Right lobe of liver (tissue), 6 donors: Measurements from ENCODE around the gene MACROD2. TPM values are rescaled to one million over a fixed set of nuclear protein-coding genes. Genes with fewer than 3 reads are reported as not detected.

ENCODE experiments used
- ATAC-seq, 4 donors: fragments of 200-7000 bp; cut with Tn5 transposase; one replicate each; pipeline ENCODE4 v1.9.1; 2020; ENCODE audit warnings: mild to moderate bottlenecking in 4 of 4, moderate library complexity in 4 of 4
- DNase-seq, 3 donors: peaks; one replicate each; pipeline ENCODE4 v3.0.0-alpha.2; 2020
- H3K27ac ChIP-seq, 3 donors: fragments of 200-600 bp; one replicate each; pipeline ENCODE4 v1.8.0; 2022
- H3K27me3 ChIP-seq, 2 donors: fragments of 200-600 bp; one replicate each; pipeline ENCODE4 v1.8.0; 2022
- H3K36me3 ChIP-seq, 4 donors: fragments of 200-600 bp; sonication (generic) in 1 of 4; one replicate each; pipeline versions ENCODE4 v1.5.1 to v1.8.0; 2017 to 2022; ENCODE audit warnings: control low read depth in 1 of 4
- H3K4me1 ChIP-seq, 4 donors: fragments of 200-600 bp; sonication (generic) in 1 of 4; one replicate each; pipeline versions ENCODE4 v1.5.1 to v1.8.0; 2017 to 2022; ENCODE audit warnings: control low read depth in 1 of 4
- H3K4me3 ChIP-seq, 3 donors: fragments of 200-600 bp; one replicate each; pipeline ENCODE4 v1.8.0; 2022
- H3K9me3 ChIP-seq, 4 donors: fragments of 200-600 bp; sonication (generic) in 1 of 4; one replicate each; pipeline versions ENCODE4 v1.5.1 to v1.8.0; 2017 to 2022; ENCODE audit warnings: control low read depth in 1 of 4
- CTCF ChIP-seq, 4 donors: fragments of 200-600 bp in 3 of 4; fragments of 450-650 bp in 1 of 4; IDR thresholded peaks; one replicate each; pipeline versions ENCODE4 v1.5.1 to v1.8.0; 2016 to 2022; ENCODE audit warnings: antibody characterized with exemption in 4 of 4, mild to moderate bottlenecking in 2 of 4
- POLR2A ChIP-seq: fragments of 450-650 bp; IDR thresholded peaks from one replicate; pipeline ENCODE4 v1.6.1; 2017; ENCODE audit warnings: antibody characterized with exemption, mild to moderate bottlenecking
- WGBS: methylation state at CpG from one replicate; pipeline ENCODE4 v1.1.6; 2018; ENCODE audit warnings: low coverage, low lambda C conversion rate; ENCODE audit not compliant: insufficient coverage; ENCODE audit errors: missing lambda C conversion rate; 5-methylcytosine and 5-hydroxymethylcytosine counted together
- intact Hi-C, 2 donors: fragments of 100-400 bp; cut with DNase I; formaldehyde crosslinking; loops; one replicate each; pipeline versions ENCODE4 v1.11.2 to v1.14.1; 2022
- total RNA-seq, 6 experiments: library from RNA; depleted of rRNA in 2 of 6; stranded (reverse); fragments of >200 nt in 2 of 6; fragmentation: NEBNext Ultra II Directional in 3 of 6; extraction: Animal tissue kit (Norgen Biotek cat#: 25700) in 3 of 6; gene quantifications; one replicate each; pipeline versions ENCODE4 v1.1.0 to v1.2.4, GENCODE V29; 2016 to 2023
- donor health status: DM: no; HTN: yes; CAD: no.
- donor health status: DM: no; HTN: no; CAD: no.
- donor health status: DM: no; HTN: no; CAD: no.
- donor health status: DM: no; HTN: yes; CAD: no.
- donor health status: DM: no; HTN: yes; CAD: no.

Gene MACROD2
- total RNA-seq, 6 experiments from 2014 or later, result 1.2 to 5.5 (median 3.3) TPM

- ATAC-seq (no peak), DNase-seq (no peak)
These were observed 989.0 kb downstream of the MACROD2 start for GRCh38 chr20:14984305-14984704.

GRCh38 chr20:14984768-14985622 is 989.7 kb downstream of the MACROD2 start:
- Histone ChIP-seq H3K9me3 (no peaks in the 10 kb centered on the region), H3K4me1 (peaks cover 0 to 39% (median 12%) of the 10 kb centered on the region in 4 donors), H3K27ac (peak overlapping the region; percentile 44 to 94 (median 76)), H3K27me3 (no peaks in the 10 kb centered on the region), H3K4me3 (no peak overlapping the region), H3K36me3 (no peaks in the 10 kb centered on the region)
- intact Hi-C loops, result no loop called here
- 38% methylated on average over 4 of the region's 4 CpGs for WGBS
- ATAC-seq, result peak; percentile 66 to 75 (median 72)
- no peak for TF ChIP-seq POLR2A
- no peak for TF ChIP-seq CTCF (IDR thresholded peaks at IDR 0.05)
- DNase-seq, result peak in 1 of 3 donors; percentile 66

More at GRCh38 chr20:14984305-14984704, 989.0 kb downstream of the MACROD2 start:
- no peak for TF ChIP-seq CTCF (IDR thresholded peaks at IDR 0.05)
- 53% methylated on average over 3 of the region's 3 CpGs for WGBS
- intact Hi-C loops, result no loop called here
- H3K4me1 ChIP-seq, result peaks cover 0 to 42% (median 12%) of the 10 kb centered on the region in 4 donors
- no peaks in the 10 kb centered on the region for H3K36me3 ChIP-seq
- H3K27me3 ChIP-seq, result no peaks in the 10 kb centered on the region
- H3K27ac ChIP-seq, result peak overlapping the region; percentile 44 to 94 (median 76)
- no peaks in the 10 kb centered on the region for H3K9me3 ChIP-seq
- H3K4me3 ChIP-seq, result no peak overlapping the region

GRCh38 chr20:14986026-14986655 is 990.8 kb downstream of the MACROD2 start:
- H3K27ac ChIP-seq, result peak overlapping the region; percentile 59 to 94 (median 76)
- no peaks in the 10 kb centered on the region for H3K9me3 ChIP-seq
- no peaks in the 10 kb centered on the region for H3K36me3 ChIP-seq
- no peaks in the 10 kb centered on the region for H3K27me3 ChIP-seq
- peak; percentile 69 to 88 (median 78) for ATAC-seq
- H3K4me1 ChIP-seq, result peaks cover 0 to 32% (median 12%) of the 10 kb centered on the region in 4 donors
- DNase-seq, result peak; percentile 78 to 83 (median 80)
- TF ChIP-seq POLR2A, result peak; percentile 24
- TF ChIP-seq CTCF (IDR thresholded peaks at IDR 0.05), result no peak
- peak overlapping the region in 1 of 3 donors; percentile 8 for H3K4me3 ChIP-seq
- intact Hi-C loops, result no loop called here
- 8% methylated on average over 4 of the region's 4 CpGs for WGBS

- DNase-seq, result no peak
- Histone ChIP-seq H3K4me1 (peaks cover 0 to 32% (median 12%) of the 10 kb centered on the region in 4 donors), H3K27me3 (no peaks in the 10 kb centered on the region), H3K27ac (peak overlapping the region; percentile 59 to 94 (median 76)), H3K9me3 (no peaks in the 10 kb centered on the region), H3K4me3 (peak overlapping the region in 1 of 3 donors; percentile 8), H3K36me3 (no peaks in the 10 kb centered on the region)
- no peak for TF ChIP-seq POLR2A
- no peak for TF ChIP-seq CTCF (IDR thresholded peaks at IDR 0.05)
- WGBS, result 55% methylated on average over 5 of the region's 7 CpGs
- ATAC-seq, result peak in 2 of 4 donors; percentile 1 to 2
- intact Hi-C loops, result no loop called here
These were observed 991.3 kb downstream of the MACROD2 start for GRCh38 chr20:14986656-14987055.
